Activated T-helper 1 cell treated with Interleukin-2 at 50 U/mL for 16 hours (primary cell): ENCODE results near the gene NXPH4.

Source experiments
- DNase-seq: peaks from one replicate; pipeline ENCODE4 v3.0.0-alpha.2; 2020; ENCODE audit warnings: low read depth

NXPH4 gene

GRCh38 chr12:57203791-57204190, 12.8 kb upstream of the NXPH4 start:
- no peak for DNase-seq

DNA sequence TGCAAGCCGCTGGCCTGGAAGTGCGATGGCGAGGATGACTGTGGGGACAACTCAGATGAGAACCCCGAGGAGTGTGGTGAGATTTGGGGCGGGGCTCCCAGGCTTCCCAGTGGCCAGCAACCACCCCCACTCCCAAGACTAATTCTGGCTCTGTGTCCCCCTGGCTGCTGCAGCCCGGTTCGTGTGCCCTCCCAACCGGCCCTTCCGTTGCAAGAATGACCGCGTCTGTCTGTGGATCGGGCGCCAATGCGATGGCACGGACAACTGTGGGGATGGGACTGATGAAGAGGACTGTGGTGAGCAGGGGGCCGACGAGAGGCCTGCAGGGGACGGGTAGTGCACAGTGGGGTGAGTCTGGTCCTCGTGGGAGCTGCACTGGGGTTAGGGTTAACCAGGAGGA, 12.1 kb upstream of the NXPH4 start:
- DNase-seq = no peak

DNA sequence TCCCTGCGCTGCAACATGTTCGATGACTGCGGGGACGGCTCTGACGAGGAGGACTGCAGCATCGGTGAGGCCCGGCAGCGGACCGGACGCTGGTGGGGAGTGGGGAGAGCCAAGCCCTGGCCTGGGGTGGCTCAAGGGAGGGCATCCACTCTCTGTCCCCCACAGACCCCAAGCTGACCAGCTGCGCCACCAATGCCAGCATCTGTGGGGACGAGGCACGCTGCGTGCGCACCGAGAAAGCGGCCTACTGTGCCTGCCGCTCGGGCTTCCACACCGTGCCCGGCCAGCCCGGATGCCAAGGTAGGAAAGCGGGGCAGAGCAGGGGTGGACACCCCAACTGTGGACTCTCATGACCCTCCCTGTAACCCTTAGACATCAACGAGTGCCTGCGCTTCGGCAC, 11.4 kb upstream of the NXPH4 start:
- DNase-seq = no peak

DNA sequence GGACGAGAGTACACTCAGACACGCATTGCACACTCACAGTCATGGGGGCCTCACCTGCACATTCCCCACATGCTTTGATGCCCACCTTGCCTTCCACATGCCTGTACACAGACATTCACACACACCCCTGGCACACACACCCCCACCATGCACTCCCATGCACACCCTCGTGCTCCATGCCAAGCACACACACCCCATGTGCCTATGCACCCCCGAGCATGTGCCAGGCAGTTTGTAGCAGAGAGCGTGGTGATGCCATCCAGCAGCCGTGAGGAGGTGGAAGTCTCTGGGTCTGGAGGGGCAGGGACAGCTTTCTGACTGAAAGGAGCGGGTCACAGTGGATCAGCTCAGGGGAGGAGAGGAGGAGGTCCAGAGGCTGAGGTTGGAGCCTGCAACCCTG, 10.7 kb upstream of the NXPH4 start:
- no peak for DNase-seq

- DNase-seq = no peak
Observed at GRCh38 chr12:57207731-57208630, 8.6 kb upstream of the NXPH4 start.

DNA sequence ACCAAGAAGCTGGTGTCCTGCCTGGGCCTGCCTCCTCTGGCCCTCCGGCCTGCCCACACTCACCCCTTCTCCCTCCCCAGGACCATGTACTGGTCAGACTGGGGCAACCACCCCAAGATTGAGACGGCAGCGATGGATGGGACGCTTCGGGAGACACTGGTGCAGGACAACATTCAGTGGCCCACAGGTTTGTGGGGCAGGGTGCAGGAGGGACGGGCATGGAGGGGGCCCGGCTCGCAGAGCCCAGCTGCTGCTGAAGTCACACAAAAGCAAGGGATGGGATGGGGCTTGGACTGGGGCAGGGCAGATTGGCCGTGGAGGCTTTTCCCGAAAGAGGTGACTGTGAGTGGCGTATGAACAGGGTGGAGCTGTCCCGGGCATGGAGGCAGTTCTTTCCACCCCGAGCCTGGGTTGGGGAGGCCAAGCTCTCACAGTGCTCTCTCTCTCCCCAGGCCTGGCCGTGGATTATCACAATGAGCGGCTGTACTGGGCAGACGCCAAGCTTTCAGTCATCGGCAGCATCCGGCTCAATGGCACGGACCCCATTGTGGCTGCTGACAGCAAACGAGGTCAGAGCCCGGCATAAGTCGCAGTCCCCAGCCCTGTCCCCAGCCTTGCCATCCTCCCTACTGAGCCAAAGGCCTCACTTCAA, 7.8 kb upstream of the NXPH4 start:
- DNase-seq = no peak

DNA sequence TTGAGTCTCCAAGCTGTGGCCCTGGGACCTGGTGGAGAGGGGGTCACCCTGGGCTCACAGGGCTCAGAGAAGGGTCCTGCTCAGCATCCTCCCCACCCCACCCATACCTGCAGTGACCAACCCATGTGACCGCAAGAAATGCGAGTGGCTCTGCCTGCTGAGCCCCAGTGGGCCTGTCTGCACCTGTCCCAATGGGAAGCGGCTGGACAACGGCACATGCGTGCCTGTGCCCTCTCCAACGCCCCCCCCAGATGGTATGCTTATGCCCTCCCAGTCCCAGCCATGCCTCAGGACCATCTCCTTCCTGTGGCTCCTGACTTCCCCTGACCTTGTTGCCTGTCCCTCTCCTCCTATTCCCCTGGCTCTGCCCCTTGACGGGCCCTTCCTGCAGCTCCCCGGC, 6.7 kb upstream of the NXPH4 start:
- no peak for DNase-seq

DNA sequence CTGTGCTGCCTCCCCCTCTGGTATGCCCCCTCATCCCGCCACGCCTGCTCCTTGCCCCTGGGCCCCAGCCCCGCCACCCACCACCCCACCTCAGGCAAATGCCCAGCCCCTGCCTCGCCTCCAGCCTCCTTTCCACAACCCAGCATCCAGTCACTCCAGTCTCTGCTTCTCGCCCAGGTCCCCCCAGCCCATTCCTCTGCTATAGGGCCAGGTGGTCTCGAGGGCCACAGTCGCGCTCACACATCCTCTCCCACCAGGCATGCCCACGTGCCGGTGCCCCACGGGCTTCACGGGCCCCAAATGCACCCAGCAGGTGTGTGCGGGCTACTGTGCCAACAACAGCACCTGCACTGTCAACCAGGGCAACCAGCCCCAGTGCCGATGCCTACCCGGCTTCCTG, 6.1 kb upstream of the NXPH4 start:
- DNase-seq = no peak

DNA sequence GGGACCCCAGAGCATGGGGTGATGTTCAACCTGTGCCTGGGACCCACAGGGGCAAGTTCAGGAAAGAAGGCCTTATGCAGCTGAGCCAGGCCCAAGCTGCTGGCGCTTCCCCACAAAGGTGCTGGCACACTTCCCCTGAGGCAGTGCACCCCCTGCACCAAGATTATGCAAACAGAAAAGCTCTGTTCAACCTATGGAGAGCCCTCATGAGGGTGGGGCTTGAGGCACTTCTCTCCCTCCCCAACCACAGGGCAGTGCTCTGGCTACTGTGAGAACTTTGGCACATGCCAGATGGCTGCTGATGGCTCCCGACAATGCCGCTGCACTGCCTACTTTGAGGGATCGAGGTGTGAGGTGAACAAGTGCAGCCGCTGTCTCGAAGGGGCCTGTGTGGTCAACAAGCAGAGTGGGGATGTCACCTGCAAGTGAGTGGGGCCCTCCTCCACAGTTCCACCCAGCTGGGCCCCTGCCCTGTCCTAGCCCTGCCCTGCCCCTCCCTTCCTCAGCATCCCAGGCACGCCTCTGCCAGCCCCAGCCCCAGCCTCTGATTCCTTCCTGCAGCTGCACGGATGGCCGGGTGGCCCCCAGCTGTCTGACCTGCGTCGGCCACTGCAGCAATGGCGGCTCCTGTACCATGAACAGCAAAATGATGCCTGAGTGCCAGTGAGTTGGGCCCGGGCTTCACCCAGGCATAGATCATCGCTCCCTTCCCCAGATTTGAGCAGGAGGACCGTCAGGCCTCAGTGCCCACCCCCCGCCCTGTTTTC, 5.5 kb upstream of the NXPH4 start:
- DNase-seq = no peak

GRCh38 chr12:57211791-57212700, 4.5 kb upstream of the NXPH4 start:
- no peak for DNase-seq

- DNase-seq = no peak
Observed at GRCh38 chr12:57212701-57213057, 3.9 kb upstream of the NXPH4 start.

DNA sequence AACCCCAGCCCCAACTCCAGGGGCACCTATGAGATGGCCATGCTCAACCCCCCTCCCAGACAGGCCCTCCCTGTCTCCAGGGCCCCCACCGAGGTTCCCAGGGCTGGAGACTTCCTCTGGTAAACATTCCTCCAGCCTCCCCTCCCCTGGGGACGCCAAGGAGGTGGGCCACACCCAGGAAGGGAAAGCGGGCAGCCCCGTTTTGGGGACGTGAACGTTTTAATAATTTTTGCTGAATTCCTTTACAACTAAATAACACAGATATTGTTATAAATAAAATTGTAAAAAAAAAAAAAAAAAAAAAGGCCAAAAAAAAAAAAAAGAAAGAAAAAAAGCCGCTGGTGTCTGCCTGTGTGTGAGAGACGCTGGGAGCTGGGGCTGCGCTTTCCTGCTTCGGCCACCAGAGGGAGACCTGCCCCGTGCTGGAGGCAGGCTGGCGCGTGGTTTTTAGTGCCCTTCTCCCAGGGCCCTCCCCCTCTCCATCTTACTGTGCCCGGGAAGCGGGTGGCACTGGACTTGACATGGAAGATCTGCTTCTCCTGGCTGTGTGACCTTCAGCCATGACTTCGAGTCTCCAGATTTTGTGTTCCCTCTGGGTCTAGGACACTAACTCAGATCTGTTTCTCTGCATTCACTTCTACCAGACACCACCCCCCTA, 3.4 kb upstream of the NXPH4 start:
- peak; percentile 73 for DNase-seq

GRCh38 chr12:57213763-57214397, 2.7 kb upstream of the NXPH4 start:
- no peak for DNase-seq

- peak; percentile 38 for DNase-seq
Observed at GRCh38 chr12:57214398-57214781, 2.2 kb upstream of the NXPH4 start.

DNA sequence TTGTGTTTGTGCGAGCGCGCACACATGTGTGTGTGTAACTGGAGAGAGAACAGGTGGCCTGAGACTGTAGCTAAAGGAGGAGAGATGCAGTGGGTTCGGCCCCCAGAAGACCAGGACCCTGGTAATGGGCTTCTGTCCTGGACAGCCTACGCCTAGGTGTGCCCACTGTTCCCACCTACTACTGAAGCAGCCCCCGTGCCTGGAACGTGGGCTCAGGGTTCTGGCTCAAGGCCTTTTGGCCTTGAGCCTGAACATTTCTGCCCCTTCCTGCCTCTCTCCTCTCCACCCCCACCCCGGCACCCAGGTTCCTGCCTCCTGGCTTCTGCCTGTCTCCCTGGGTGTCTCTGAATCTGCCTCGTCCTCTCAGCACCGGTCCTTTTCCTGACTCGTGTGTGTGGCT, 1.5 kb upstream of the NXPH4 start:
- DNase-seq = no peak

DNA sequence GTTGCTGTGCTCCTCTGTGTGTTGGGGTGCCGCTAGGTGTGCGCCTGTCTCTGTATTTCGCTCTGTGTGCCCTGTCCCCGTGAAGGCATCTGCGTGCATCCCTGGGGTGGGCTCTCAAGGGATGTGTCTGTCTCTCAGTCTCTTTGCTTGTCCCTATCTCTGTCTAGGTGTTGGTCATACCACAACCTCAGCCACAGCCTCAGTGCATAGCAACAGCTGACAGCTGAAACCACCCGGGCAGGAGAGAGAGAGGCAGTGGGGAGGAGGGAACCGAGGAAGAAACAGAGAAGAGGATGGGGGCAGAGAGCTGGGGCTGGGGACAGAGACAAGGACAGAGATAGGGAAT, 953 bp upstream of the NXPH4 start:
- DNase-seq = no peak

GRCh38 chr12:57216921-57217879, 606 bp downstream of the NXPH4 start:
- no peak for DNase-seq

- no peak for DNase-seq
Observed at GRCh38 chr12:57218030-57218853, 1.6 kb downstream of the NXPH4 start.
